ENCODE data around the gene WNT6. TPM values are rescaled to one million over a fixed set of nuclear protein-coding genes. Genes with fewer than 3 reads are reported as not detected.

The WNT6 gene
- total and polyA plus RNA-seq, 8 donors, result 0.07 TPM; not detected in 7

DNA sequence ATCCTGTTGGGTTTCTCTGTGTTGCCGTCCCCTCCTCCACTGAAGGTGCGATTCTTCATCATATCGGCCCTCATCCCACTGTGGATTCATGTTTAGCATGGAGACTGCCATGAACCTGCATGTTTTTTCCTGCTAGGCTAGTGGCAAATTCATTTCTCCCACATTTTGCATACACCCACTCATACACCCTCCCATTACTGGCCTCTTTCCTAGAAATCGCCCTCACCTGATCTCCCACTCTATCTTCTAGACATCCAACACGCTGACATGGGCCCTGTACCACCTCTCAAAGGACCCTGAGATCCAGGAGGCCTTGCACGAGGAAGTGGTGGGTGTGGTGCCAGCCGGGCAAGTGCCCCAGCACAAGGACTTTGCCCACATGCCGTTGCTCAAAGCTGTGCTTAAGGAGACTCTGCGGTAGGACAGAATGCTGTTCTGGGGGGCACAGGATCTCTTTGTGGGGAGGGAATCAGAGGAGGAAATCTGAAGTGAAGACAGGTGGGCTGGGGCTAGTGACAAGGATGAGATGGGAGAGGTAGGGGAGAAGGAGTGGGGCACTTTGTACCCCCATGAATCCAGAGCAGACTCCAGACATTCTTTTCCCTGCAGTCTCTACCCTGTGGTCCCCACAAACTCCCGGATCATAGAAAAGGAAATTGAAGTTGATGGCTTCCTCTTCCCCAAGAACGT, 45.7 kb upstream of the WNT6 start:
- Histone ChIP-seq H3K27ac (no peak overlapping the region), H3K36me3 (peaks cover 0 to 42% of the 10 kb centered on the region in 2 donors)

DNA sequence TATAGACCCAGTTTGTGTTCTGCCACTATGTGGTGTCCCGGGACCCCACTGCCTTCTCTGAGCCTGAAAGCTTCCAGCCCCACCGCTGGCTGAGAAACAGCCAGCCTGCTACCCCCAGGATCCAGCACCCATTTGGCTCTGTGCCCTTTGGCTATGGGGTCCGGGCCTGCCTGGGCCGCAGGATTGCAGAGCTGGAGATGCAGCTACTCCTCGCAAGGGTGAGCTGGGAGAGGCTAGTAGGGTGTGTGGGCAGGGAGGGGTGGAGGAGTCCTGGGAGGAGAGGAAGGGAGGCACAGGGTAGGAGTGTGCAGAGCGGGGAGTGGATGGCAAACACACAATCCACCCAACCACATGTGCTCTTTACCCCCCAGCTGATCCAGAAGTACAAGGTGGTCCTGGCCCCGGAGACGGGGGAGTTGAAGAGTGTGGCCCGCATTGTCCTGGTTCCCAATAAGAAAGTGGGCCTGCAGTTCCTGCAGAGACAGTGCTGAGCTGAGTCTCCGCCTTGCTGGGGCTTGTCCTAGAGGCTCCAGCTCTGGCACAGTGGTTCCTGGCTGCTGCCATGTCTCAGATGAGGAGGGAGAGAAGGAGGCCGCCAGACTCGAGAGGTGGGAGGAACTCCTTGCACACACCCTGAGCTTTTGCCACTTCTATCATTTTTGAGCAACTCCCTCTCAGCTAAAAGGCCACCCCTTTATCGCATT, 44.9 kb upstream of the WNT6 start:
- intact Hi-C loops (cut with DNase I), result no loop called here
- no peak overlapping the region for H3K27ac ChIP-seq
- H3K4me3 ChIP-seq, result no peak overlapping the region
- H3K27me3 ChIP-seq, result no peaks in the 10 kb centered on the region
- ATAC-seq (peak; percentile 46), DNase-seq (no peak)
- H3K36me3 ChIP-seq, result peaks cover 0 to 42% of the 10 kb centered on the region in 2 donors
- H3K4me1 ChIP-seq, result peaks cover 0 to 6% of the 10 kb centered on the region in 2 donors
- no peaks in the 10 kb centered on the region for H3K9me3 ChIP-seq
- TF ChIP-seq, protein P1, sequence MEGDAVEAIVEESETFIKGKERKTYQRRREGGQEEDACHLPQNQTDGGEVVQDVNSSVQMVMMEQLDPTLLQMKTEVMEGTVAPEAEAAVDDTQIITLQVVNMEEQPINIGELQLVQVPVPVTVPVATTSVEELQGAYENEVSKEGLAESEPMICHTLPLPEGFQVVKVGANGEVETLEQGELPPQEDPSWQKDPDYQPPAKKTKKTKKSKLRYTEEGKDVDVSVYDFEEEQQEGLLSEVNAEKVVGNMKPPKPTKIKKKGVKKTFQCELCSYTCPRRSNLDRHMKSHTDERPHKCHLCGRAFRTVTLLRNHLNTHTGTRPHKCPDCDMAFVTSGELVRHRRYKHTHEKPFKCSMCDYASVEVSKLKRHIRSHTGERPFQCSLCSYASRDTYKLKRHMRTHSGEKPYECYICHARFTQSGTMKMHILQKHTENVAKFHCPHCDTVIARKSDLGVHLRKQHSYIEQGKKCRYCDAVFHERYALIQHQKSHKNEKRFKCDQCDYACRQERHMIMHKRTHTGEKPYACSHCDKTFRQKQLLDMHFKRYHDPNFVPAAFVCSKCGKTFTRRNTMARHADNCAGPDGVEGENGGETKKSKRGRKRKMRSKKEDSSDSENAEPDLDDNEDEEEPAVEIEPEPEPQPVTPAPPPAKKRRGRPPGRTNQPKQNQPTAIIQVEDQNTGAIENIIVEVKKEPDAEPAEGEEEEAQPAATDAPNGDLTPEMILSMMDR (IDR thresholded peaks at IDR 0.05), result no peak

More for the DNA sequence above, 45.7 kb upstream of the WNT6 start:
- TF ChIP-seq, protein P1 (IDR thresholded peaks at IDR 0.05), result no peak
- Histone ChIP-seq H3K4me1 (peaks cover 0 to 6% of the 10 kb centered on the region in 2 donors), H3K9me3 (no peaks in the 10 kb centered on the region), H3K27me3 (no peaks in the 10 kb centered on the region), H3K4me3 (no peak overlapping the region)
- no peak for DNase-seq
- no peak for ATAC-seq
- intact Hi-C loops (cut with DNase I), result no loop called here

DNA sequence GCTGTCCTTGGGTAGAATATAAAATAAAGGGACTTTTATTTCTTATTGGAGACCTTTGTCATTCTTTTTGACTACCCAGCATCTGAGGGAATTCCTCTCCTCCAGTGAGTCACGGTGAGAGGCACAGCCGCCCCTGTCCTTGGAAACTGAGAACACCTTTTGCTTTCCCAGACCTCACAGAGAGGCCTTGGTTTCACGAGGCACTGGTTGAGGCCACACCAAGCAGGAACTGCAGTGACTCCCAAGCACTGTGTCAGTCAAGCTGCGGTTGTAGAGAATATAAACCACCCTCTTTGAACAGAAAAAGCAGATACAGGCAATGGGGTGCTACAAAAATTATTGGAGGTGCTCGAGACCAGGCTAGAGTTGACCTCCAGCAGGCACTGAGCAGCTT, 44.4 kb upstream of the WNT6 start:
- ATAC-seq, result no peak
- no peak for DNase-seq
- no peak overlapping the region for H3K4me3 ChIP-seq
- TF ChIP-seq, protein P1 (IDR thresholded peaks at IDR 0.05), result no peak
- H3K27me3 ChIP-seq, result no peaks in the 10 kb centered on the region
- peaks cover 0 to 6% of the 10 kb centered on the region in 2 donors for H3K4me1 ChIP-seq
- peaks cover 0 to 42% of the 10 kb centered on the region in 2 donors for H3K36me3 ChIP-seq
- no peaks in the 10 kb centered on the region for H3K9me3 ChIP-seq
- no peak overlapping the region for H3K27ac ChIP-seq
- intact Hi-C loops (cut with DNase I), result no loop called here

DNA sequence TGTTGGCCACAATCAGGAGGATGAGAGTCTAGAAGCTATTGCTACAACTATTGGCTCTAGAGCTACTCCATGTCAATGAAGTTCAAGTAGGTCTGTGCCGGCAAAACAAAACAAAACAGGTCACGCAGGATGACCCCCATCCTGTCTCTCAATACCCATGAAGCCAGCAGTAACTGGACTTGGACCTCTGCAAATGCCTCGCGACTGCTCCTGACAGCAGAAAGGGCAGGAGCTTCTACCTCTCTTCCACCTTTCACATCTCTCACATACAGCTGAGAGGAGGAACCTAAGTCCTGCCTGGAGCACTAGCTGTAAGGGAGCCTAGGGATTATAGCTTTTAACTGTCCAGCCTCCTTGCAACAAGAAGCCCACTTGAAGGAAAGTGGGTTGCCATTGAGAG, 44.0 kb upstream of the WNT6 start:
- Histone ChIP-seq H3K9me3 (no peaks in the 10 kb centered on the region), H3K27me3 (no peaks in the 10 kb centered on the region), H3K4me1 (peaks cover 0 to 6% of the 10 kb centered on the region in 2 donors), H3K27ac (no peak overlapping the region), H3K4me3 (no peak overlapping the region), H3K36me3 (peaks cover 0 to 42% of the 10 kb centered on the region in 2 donors)
- DNase-seq, result no peak
- TF ChIP-seq, protein P1 (IDR thresholded peaks at IDR 0.05), result no peak
- ATAC-seq, result no peak
- intact Hi-C loops (cut with DNase I), result no loop called here

DNA sequence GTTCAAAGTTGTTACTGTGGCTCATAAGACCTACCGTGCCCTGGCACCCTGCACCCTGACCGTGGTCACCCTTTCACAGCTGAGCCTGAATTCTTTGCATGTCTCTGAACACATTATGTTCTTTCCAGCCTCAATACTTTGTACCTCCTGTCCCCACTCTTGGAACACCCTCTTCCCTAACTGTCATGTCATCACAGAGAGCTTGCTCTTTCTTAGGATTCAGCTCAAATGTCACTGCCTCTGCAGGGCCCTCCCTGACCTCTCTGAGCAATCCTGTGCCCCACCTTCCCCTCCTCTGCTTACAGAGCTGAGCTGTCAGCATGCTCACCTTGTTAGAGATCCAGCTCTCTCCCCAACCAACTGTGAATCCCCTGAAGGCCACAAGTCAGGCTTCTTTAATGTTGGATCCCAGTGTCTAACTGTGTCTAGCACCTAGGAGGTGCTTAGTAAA, 43.0 kb upstream of the WNT6 start:
- H3K36me3 ChIP-seq, result peaks cover 0 to 42% of the 10 kb centered on the region in 2 donors
- intact Hi-C loops (cut with DNase I), result no loop called here
- no peaks in the 10 kb centered on the region for H3K27me3 ChIP-seq
- no peaks in the 10 kb centered on the region for H3K9me3 ChIP-seq
- DNase-seq, result no peak
- peaks cover 0 to 9% of the 10 kb centered on the region in 2 donors for H3K4me1 ChIP-seq
- H3K4me3 ChIP-seq, result no peak overlapping the region
- TF ChIP-seq, protein P1 (IDR thresholded peaks at IDR 0.05), result no peak
- no peak overlapping the region for H3K27ac ChIP-seq
- ATAC-seq, result no peak
